GM13977 (cell line): ENCODE results near the gene UNC119.

Experiments
- DNase-seq: peaks from one replicate; pipeline ENCODE4 v3.0.0; 2012; ENCODE audit warnings: low spot score
- CTCF ChIP-seq: IDR thresholded peaks from 2 replicates; pipeline ENCODE4 v1.5.1; 2012; ENCODE audit warnings: mild to moderate bottlenecking, control low read depth; ENCODE audit not compliant: insufficient read depth; ENCODE audit errors: extremely low read depth, missing control alignments
- in situ Hi-C: fragments of 300-500 bp; cut with MboI; formaldehyde crosslinking; loops from one replicate; pipeline ENCODE4 v1.12.0; 2022; ENCODE audit warnings: low sequenced_read_pairs, low pct_unique_long_range_greater_than_20kb, mixed read lengths, inconsistent platforms; ENCODE audit not compliant: unreplicated experiment

Gene UNC119

GRCh38 chr17:28521311-28522085 is 30.9 kb downstream of the UNC119 start:
- TF ChIP-seq CTCF: no peak
- DNase-seq: no peak
- in situ Hi-C loops: no loop called here

- no peak for TF ChIP-seq CTCF
- DNase-seq: no peak
- in situ Hi-C loops: no loop called here
Measured at GRCh38 chr17:28520687-28521086, 31.7 kb downstream of the UNC119 start.

- TF ChIP-seq CTCF: no peak
- in situ Hi-C loops: no loop called here
- DNase-seq: no peak
Measured at GRCh38 chr17:28519236-28519635, 33.2 kb downstream of the UNC119 start.

GRCh38 chr17:28518578-28518977 is 33.8 kb downstream of the UNC119 start:
- DNase-seq: no peak
- in situ Hi-C loops: no loop called here
- no peak for TF ChIP-seq CTCF

- in situ Hi-C loops: no loop called here
- TF ChIP-seq CTCF: no peak
Measured at GRCh38 chr17:28518132-28518531, 34.3 kb downstream of the UNC119 start.

GRCh38 chr17:28515518-28515917 is 36.9 kb downstream of the UNC119 start:
- TF ChIP-seq CTCF: no peak
- in situ Hi-C loops: no loop called here
- DNase-seq: no peak

More at GRCh38 chr17:28518132-28518531, 34.3 kb downstream of the UNC119 start:
- no peak for DNase-seq

- DNase-seq: no peak
- in situ Hi-C loops: no loop called here
- TF ChIP-seq CTCF: no peak
Measured at GRCh38 chr17:28514561-28515002, 37.8 kb downstream of the UNC119 start.
